T-helper 22 cell (primary cell): ENCODE data around the gene PIK3CG.

ENCODE experiments used
- DNase-seq: peaks from one replicate; pipeline ENCODE4 v3.0.0-alpha.2; 2020; ENCODE audit warnings: low read depth

The PIK3CG gene

GRCh38 chr7:106858618-106859532, 6.2 kb upstream of the PIK3CG start:
- DNase-seq: no peak

- DNase-seq: no peak
Measured at GRCh38 chr7:106862317-106863089, 2.6 kb upstream of the PIK3CG start.

GRCh38 chr7:106863274-106863997, 1.6 kb upstream of the PIK3CG start:
- no peak for DNase-seq

GRCh38 chr7:106864298-106865081, 592 bp upstream of the PIK3CG start:
- no peak for DNase-seq

- DNase-seq: no peak
Measured at GRCh38 chr7:106866298-106867281, 1.5 kb downstream of the PIK3CG start.

GRCh38 chr7:106867641-106868351, 2.7 kb downstream of the PIK3CG start:
- DNase-seq: no peak

- no peak for DNase-seq
Measured at GRCh38 chr7:106868364-106868763, 3.3 kb downstream of the PIK3CG start.

- DNase-seq: no peak
Measured at GRCh38 chr7:106869954-106870353, 4.9 kb downstream of the PIK3CG start.

GRCh38 chr7:106870528-106870927, 5.4 kb downstream of the PIK3CG start:
- DNase-seq: no peak

- no peak for DNase-seq
Measured at GRCh38 chr7:106870983-106871410, 5.9 kb downstream of the PIK3CG start.

GRCh38 chr7:106871793-106872571, 6.9 kb downstream of the PIK3CG start:
- no peak for DNase-seq

- DNase-seq: no peak
Measured at GRCh38 chr7:106872763-106873162, 7.7 kb downstream of the PIK3CG start.

GRCh38 chr7:106874076-106874475, 9.0 kb downstream of the PIK3CG start:
- no peak for DNase-seq

- DNase-seq: no peak
Measured at GRCh38 chr7:106875508-106875907, 10.4 kb downstream of the PIK3CG start.

GRCh38 chr7:106878748-106879439, 13.8 kb downstream of the PIK3CG start:
- DNase-seq: no peak

- DNase-seq: no peak
Measured at GRCh38 chr7:106881984-106882383, 16.9 kb downstream of the PIK3CG start.

GRCh38 chr7:106883456-106884026, 18.5 kb downstream of the PIK3CG start:
- DNase-seq: no peak

- DNase-seq: no peak
Measured at GRCh38 chr7:106885652-106886051, 20.6 kb downstream of the PIK3CG start.
